Ovary (tissue), 10 donors: ENCODE data around the gene CBY2. TPM values are rescaled to one million over a fixed set of nuclear protein-coding genes. Genes with fewer than 3 reads are reported as not detected.
"Not testable (repeated sequence)": the region's sequence is repeated elsewhere in the genome, so short reads cannot be mapped to it uniquely, and the experiment has no call there.

ENCODE experiments used
- DNase-seq, 5 donors: peaks; one replicate each; pipeline ENCODE4 v3.0.0-alpha.2; 2019 to 2020
- H3K27ac ChIP-seq, 2 donors: fragments of 200-600 bp; one replicate each; pipeline versions ENCODE4 v1.5.1 to v1.8.0; 2019 to 2022
- H3K27me3 ChIP-seq: fragments of 200-600 bp; one replicate; pipeline ENCODE4 v1.8.0; 2022
- H3K36me3 ChIP-seq: fragments of 200-600 bp; sonication (generic); one replicate; pipeline ENCODE4 v1.5.1; 2019
- H3K4me1 ChIP-seq: one replicate; pipeline ENCODE4 v1.8.1; 2013; ENCODE audit warnings: mild to moderate bottlenecking, moderate library complexity; ENCODE audit not compliant: insufficient read depth
- H3K4me3 ChIP-seq: fragments of 200-600 bp; sonication (generic); one replicate; pipeline ENCODE4 v1.5.1; 2017
- H3K9me3 ChIP-seq, 2 donors: fragments of 200-600 bp in 1 of 2; sonication (generic) in 1 of 2; one replicate each; pipeline versions ENCODE4 v1.5.1 to v1.8.1; 2013 to 2019; ENCODE audit warnings: mild to moderate bottlenecking in 1 of 2, moderate library complexity in 1 of 2
- CTCF ChIP-seq, 3 donors: fragments of 450-650 bp in 2 of 3; fragments of 200-600 bp in 1 of 3; IDR thresholded peaks; one replicate each; pipeline versions ENCODE4 v1.5.1 to v1.8.0; 2016 to 2022; ENCODE audit warnings: antibody characterized with exemption in 3 of 3, mild to moderate bottlenecking in 1 of 3
- EP300 ChIP-seq: sonication (generic); formaldehyde crosslinking; IDR thresholded peaks from one replicate; pipeline ENCODE4 v1.6.1; 2017; ENCODE audit warnings: antibody characterized with exemption
- POLR2A ChIP-seq: fragments of 450-650 bp; IDR thresholded peaks from one replicate; pipeline ENCODE4 v1.6.1; 2017; ENCODE audit warnings: antibody characterized with exemption, mild to moderate bottlenecking, moderate library complexity
- WGBS, 3 donors: extraction: QIAGEN DNeasy Blood & Tissue Kit in 1 of 3; methylation state at CpG; one replicate each; pipeline versions ENCODE4 v1.1.5 to v1.1.7; 2013 to 2017; 5-methylcytosine and 5-hydroxymethylcytosine counted together
- intact Hi-C, 4 donors: fragments of 100-400 bp; cut with DNase I; formaldehyde crosslinking; loops; one replicate each; pipeline versions ENCODE4 v1.11.0 to v1.15.1; 2022 to 2023
- long read RNA-seq, 3 donors: library from polyadenylated mRNA in 2 of 3; unstranded in 2 of 3; transcript quantifications; one replicate each; pipeline ENCODE4 v2.0.0 and lab custom pipeline, GENCODE V29; 2021 to 2026
- polyA plus RNA-seq, 2 donors: library from polyadenylated mRNA; stranded (reverse); fragments of 200-250 nt in 1 of 2; fragments of 350-450 nt in 1 of 2; fragmentation: Illumina TruSeq in 1 of 2; extraction: RNeasy Lipid Tissue Mini Kit (QIAGEN cat#74804) in 1 of 2; gene quantifications; one replicate each; pipeline ENCODE4 v1.2.3, GENCODE V29; 2013 to 2014
- total RNA-seq, 7 donors: library from RNA; depleted of rRNA in 2 of 7; stranded (reverse); fragments of >200 nt in 2 of 7; fragmentation: NEBNext Ultra II Directional in 3 of 7; extraction: Animal tissue kit (Norgen Biotek cat#: 25700) in 3 of 7; gene quantifications; one replicate each; pipeline versions ENCODE4 v1.1.0 to v1.2.4, GENCODE V29; 2016 to 2023
- donor health status: DM: no; HTN: no; CAD: no; lungs with moderate emphysema.
- donor health status: DM: no; HTN: no; CAD: no.
- donor health status: Bipolar disorder and iron deficiency.
- donor health status: DM: yes; HTN: yes; CAD: no.
- donor health status: DM: no; HTN: no; CAD: no.
- donor health status: DM: yes; HTN: yes; CAD: no.

CBY2 gene, protein sequence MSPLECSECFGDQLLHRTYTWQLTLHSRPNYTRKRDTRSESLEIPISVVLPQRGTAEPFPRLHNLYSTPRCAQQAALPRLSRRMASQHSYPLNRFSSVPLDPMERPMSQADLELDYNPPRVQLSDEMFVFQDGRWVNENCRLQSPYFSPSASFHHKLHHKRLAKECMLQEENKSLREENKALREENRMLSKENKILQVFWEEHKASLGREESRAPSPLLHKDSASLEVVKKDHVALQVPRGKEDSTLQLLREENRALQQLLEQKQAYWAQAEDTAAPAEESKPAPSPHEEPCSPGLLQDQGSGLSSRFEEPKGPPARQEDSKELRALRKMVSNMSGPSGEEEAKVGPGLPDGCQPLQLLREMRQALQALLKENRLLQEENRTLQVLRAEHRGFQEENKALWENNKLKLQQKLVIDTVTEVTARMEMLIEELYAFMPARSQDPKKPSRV
- total RNA-seq (not detected), polyA plus RNA-seq (not detected)
- long read RNA-seq, donor 1 = 0 reads
- long read RNA-seq, donor 2 = 0 reads
- long read RNA-seq, donor 3 = 0 reads

GRCh38 chr13:45702088-45702487 is at the start of gene CBY2:
CBY2 (plus strand) TSS chr13:45702320; CDS start chr13:45702391, 71 bp downstream.
- Histone ChIP-seq H3K36me3 (no peaks in the 10 kb centered on the region), H3K4me1 (no peaks in the 10 kb centered on the region), H3K27ac (no peak within 1 kb of the TSS), H3K9me3 (no peaks in the 10 kb centered on the region), H3K4me3 (no peak within 1 kb of the TSS), H3K27me3 (no peaks in the 10 kb centered on the region)
- WGBS, 3 donors = 75 to 76% (median 75%) methylated on average over 1 of the region's 1 CpG
- no peak for DNase-seq
- no peak for TF ChIP-seq POLR2A
- intact Hi-C loops = no loop called here

GRCh38 chr13:45654633-45655349 is 47.3 kb upstream of the CBY2 start:
- no peaks in the 10 kb centered on the region for H3K36me3 ChIP-seq
- H3K27ac ChIP-seq = no peak overlapping the region
- no peak overlapping the region for H3K4me3 ChIP-seq
- intact Hi-C loops = no loop called here
- 71 to 85% (median 82%) methylated on average over 5 of the region's 5 CpGs for WGBS, 3 donors
- H3K4me1 ChIP-seq = no peaks in the 10 kb centered on the region
- no peaks in the 10 kb centered on the region for H3K9me3 ChIP-seq
- H3K27me3 ChIP-seq = no peaks in the 10 kb centered on the region
- no peak for DNase-seq
- TF ChIP-seq POLR2A = no peak
- TF ChIP-seq EP300 = no peak
- TF ChIP-seq CTCF (IDR thresholded peaks at IDR 0.05) = no peak

- intact Hi-C loops = no loop called here
- Histone ChIP-seq H3K4me3 (no peak overlapping the region), H3K36me3 (no peaks in the 10 kb centered on the region), H3K27me3 (no peaks in the 10 kb centered on the region), H3K27ac (no peak overlapping the region), H3K4me1 (no peaks in the 10 kb centered on the region), H3K9me3 (no peaks in the 10 kb centered on the region)
- WGBS, 3 donors = 64 to 69% (median 67%) methylated on average over 5 of the region's 5 CpGs
- DNase-seq = no peak
- TF ChIP-seq CTCF (IDR thresholded peaks at IDR 0.05) (no peak), POLR2A (no peak), EP300 (no peak)
These were observed 43.4 kb upstream of the CBY2 start for GRCh38 chr13:45658586-45659235.

DNA sequence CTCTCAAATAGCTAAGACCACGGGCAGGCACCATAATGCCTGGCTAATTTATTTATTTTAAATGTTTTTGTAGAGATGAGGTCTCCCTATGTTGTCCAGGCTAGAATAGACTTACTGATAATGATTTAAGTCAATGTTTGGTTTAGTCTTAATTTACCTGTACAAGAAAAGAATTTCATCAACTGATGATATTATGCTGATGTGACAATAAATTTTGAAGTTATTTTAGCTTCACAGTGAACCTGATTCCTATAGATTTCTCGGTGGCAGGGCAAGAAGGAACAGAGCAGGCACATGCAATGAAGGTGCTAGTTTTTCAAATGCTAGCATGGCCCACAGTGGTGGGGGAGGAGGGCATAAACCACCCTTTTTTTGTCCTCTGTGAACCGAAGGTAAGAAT is 42.6 kb upstream of the CBY2 start:
- no peak overlapping the region for H3K4me3 ChIP-seq
- H3K27ac ChIP-seq = no peak overlapping the region
- WGBS, 3 donors = 64 to 81% (median 74%) methylated on average over 3 of the region's 3 CpGs

DNA sequence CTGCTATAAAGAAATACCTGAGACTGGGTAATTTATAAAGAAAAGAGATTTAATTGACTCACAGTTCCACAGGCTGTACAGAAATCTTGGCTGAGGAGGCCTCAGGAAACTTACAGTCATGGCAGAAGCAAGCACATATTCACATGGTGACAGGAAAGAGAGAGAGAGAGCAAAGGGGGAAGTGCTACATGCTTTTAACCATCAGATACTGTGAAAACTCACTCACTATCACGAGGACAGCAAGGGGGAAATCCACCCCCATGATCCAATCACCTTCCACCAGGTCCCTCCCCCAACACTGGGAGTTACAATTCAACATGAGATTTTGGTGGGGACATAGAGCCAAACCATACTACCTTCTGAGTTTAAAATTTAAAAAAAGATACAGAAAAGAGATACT is 41.7 kb upstream of the CBY2 start:
- H3K9me3 ChIP-seq, H3K4me3 ChIP-seq, DNase-seq, H3K36me3 ChIP-seq, H3K4me1 ChIP-seq, H3K27ac ChIP-seq, intact Hi-C loops, H3K27me3 ChIP-seq: not testable (repeated sequence)
- whole genome bisulfite sequencing, 3 donors = 15 to 41% (median 24%) methylated on average over 1 of the region's 1 CpG

More for the DNA sequence above, 42.6 kb upstream of the CBY2 start:
- H3K27me3 ChIP-seq = no peaks in the 10 kb centered on the region
- intact Hi-C loops = no loop called here
- no peak for DNase-seq
- H3K9me3 ChIP-seq = no peaks in the 10 kb centered on the region
- TF ChIP-seq EP300 (no peak), POLR2A (no peak), CTCF (IDR thresholded peaks at IDR 0.05) (no peak)
- H3K4me1 ChIP-seq = no peaks in the 10 kb centered on the region
- H3K36me3 ChIP-seq = no peaks in the 10 kb centered on the region
